ENCODE data around the gene NT5C.
A peak's percentile ranks its signal among the peaks of the same experiment; 100 is the strongest.
"Not testable (repeated sequence)": the region's sequence is repeated elsewhere in the genome, so short reads cannot be mapped to it uniquely, and the experiment has no call there.

Gene NT5C

DNA sequence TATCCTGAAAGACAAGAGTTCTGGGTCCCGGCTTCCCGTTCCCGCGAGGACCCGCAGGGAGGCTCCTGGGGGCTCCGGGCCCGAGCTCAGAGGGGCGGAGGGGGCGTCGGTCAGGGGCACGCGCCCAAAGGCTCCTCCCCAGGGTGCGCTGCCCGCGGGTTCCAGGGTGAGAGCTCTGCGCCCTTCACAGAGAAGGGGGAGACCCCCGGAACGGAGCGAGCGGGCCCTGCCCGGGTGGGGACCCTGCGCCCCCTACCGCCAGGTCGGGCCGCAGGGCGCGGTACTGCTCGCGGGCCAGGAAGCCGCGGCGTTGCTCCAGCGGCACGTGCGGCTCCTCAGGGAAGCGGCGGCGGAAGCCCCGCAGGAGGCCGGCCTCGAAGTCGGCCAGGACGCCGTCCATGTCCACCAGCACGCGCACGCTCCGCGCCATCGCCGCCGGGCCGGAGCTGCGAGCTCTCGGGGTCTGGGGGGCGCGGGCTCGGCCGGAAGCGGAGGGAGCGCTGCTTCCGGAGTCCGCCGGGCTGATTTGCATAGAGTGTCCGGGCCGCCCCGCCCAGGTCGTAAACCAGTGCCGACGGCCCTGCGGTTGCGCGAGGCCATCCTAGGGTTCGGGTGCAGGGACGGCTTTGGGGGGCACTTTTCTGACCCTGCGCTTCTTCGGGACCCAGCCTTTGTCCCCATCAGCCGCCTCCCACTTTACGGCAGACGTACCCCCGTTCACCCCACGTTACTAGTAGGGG is at the start of gene NT5C:
Gene NT5C (minus strand): TSS at position 465 of the 740 bp plus-strand sequence. CDS start 35 bp downstream, at position 430.
- DNase-seq (ENCODE audit: low read depth) = peak; percentile 55

DNA sequence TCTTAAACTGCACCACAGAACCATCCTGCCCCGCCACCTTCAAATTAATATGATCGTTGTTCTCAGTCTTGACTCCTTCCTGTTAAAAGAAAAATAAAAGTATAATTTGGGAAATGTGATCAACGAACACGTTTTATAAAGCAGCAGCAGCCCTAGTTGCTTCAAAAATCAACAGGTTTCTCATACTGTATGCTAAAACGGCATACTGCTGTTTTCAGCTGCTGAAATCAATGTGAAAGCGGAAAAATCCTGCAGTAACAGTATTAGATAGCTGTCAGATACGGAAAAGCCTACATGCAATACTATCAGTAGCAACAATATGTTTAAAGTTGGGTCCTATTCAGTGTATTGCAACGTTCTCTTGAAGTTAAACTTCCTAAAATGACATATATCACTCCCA is 49.6 kb upstream of the NT5C start:
- no peak for DNase-seq (ENCODE audit: low read depth)

DNA sequence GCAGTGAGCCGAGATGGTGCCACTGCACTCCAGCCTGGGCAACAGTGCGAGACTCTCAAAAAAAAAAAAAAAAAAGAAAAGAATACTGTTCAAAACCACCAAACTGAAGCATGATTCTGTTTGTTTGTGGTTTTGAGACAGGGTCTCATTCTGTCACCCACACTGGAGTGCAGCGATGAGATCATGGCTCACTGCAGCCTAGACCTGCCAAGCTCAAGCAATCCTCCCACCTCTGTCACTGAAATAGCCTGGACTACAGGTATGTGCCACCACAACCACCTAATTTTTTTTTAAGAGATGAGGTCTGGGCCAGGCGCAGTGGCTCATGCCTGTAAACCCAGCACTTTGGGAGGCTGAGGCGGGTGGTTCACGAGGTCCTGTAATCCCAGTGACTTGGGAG is 46.9 kb upstream of the NT5C start:
- no peak for DNase-seq (ENCODE audit: low read depth)

DNA sequence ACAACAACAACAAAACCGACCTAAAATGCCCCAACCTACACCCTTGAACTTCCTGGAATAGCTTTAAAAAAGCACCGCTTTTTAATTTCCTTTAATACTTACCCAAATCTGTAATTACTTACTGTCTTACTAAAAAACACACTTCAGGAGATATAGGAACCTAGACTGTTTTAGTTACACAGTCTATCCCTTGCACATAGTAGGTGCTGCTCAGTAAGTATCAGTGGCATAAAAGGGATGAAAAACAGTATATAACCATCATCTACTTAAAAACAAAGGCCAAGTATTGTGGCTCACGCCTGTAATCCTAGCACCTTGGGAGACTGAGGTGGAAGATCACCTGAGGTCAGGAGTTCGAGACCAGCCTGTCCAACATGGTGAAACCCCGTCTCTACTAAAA is 45.1 kb upstream of the NT5C start:
- DNase-seq (ENCODE audit: low read depth) = no peak

DNA sequence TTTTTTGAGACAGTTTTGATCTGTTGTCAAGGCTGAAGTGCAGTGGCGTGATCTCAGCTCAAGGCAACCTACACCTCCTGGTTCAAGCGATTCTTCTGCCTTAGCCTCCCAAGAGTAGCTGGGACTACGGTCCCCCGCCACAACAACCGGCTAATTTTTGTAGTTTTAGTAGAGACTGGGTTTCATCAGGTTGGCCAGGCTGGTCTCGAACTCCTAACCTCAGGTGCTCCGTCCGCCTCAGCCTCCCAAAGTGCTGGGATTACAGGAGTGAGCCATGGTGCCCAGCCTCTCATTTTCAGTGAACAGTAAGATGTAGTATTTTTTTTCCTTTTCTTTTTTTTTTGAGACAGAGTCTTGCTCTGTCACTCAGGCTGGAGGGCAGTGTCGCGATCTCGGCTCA is 43.5 kb upstream of the NT5C start:
- DNase-seq (ENCODE audit: low read depth) = no peak

DNA sequence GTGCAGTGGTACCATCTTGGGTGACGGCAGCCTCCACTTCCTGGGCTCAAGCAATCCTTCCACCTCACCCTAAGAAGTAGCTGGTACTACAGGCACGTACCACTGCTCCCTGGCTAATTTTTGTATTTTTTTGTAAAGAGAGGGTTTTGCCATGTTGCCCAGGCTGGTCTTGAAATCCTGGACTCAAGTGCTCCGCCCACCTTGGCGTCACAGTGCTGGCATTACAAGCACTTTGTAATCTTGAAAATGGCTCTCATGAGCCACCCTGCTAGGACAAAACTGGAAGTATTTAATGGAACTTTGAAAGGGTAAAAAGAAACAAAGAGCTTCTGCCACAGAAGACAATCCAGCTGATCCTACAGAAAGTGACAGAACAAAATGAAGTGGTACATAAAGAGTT is 42.0 kb upstream of the NT5C start:
- DNase-seq (ENCODE audit: low read depth) = no peak

DNA sequence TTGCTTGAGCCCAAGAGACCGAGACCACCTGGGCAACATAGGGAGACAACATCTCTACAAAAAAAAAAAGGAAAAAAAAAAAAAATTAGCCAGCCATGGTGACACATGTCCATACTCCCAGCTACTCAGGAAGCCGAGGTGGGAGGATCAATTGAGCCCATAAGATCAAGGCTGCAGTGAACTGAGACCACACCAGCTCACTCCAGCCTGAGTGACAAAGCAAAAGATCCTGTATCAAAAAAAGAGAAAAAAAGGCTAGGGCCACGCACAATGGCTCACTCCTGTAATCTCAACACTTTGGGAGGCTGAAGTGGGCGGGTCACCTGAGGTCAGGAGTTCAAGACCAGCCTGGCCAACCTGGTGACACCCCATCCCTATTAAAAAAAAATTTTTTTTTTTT is 37.5 kb upstream of the NT5C start:
- no peak for DNase-seq (ENCODE audit: low read depth)

DNA sequence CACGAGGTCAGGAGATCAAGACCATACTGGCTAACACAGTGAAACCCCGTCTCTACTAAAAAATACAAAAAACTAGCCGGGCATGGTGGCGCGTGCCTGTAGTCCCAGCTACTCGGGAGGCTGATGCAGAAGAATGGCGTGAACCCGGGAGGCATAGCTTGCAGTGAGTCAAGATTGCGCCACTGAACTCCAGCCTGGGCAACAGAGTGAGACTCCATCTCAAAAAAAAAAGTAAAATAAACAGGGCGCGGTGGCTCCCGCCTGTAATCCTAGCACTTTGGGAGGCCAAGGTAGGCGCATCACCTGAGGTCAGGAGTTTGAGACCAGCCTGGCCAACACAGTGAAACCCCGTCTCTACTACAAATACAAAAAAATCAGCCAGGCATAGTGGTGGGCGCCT is 33.1 kb upstream of the NT5C start:
- not testable (repeated sequence) for DNase-seq (ENCODE audit: low read depth)

DNA sequence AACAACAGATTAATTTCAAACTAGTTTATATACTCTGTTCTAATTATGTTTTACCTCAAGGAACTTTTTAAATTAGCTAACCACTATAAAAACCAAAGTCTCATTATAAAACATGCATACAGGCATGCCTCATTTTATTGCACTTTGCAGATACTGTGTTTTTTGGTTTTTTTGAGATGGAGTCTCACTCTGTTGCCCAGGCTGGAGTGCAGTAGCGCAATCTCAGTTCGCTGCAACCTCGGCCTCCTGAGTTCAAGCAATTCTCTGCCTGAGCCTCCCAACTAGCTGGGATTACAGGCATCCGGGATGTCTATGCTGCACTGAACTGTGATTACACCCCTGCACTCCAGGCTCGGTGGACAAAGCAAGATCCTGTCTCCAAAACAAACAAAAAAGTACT is 31.5 kb upstream of the NT5C start:
- DNase-seq (ENCODE audit: low read depth) = no peak

DNA sequence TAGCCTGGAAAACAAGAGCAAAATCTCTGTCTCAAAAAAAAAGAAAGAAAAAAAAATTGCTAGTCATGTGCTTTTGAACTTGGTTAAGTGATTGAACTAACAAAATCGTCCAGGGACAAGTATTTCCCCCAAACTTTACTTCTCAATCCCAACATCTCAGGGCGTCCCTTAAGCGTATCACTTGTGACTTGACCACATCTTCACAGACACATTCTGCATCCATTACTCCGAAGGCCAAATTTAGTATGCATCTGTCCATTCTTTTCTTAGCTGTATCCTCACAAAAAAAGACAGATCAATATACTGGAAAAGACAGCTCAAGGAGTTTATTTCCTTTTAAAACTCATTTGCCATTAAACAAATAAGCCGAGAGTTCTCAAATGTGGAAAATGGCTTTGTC is 28.7 kb upstream of the NT5C start:
- no peak for DNase-seq (ENCODE audit: low read depth)

DNA sequence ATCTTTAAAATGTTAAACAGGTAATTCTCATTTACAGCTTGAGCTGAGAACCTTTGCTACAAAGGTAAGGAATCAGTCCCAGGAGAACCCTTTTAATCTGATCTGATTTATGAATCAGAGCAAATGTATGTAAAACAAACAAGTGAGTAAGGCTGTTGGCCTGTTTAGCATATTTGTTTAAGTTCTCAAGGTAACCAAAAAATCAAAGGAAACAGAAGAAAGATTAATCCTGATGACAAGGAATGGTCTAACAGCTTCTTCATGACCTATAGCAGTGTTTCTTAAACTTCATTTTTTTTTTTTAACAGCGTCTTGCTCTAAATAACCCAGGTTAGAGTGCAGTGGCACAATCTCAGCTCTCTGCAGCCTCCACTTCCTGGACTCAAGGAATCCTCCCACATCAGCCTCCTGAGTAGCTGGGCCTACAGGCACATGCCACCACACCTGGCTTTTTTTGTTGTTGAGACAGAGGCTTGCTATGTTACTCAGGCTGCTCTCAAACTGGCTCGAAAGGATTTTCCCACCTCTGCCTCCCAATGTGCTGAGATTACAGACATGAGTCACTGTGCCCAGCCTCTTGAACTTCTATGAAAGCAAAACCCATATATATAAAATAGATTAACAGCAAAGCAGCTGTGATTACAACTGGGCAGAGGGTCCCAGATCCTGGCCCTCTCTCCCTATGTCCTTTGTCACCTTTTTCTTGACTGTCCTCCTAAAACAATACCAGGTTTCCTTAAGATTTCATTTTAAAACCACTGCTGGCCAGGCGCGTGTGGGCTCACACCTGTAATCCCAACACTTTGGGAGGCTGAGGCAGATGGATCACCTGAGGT is 27.9 kb upstream of the NT5C start:
- no peak for DNase-seq (ENCODE audit: low read depth)

DNA sequence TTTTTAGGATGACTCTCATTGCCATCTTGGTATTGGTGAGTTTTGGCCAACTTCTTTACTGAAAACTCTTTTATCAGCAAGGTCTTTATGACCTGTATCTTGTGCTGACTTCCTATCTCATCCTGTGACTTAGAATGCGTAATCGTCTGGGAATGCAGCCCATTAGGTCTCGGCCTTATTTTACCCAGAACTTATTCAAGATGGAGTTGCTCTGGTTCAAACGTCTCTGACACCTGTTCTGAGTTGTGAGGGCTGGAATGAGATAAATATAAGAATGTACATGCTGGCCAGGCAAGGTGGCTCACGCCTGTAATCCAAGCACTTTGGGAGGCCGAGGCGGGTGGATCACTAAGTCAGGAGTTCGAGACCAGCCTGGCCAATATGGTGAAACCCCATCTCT is 26.9 kb upstream of the NT5C start:
- not testable (repeated sequence) for DNase-seq (ENCODE audit: low read depth)

DNA sequence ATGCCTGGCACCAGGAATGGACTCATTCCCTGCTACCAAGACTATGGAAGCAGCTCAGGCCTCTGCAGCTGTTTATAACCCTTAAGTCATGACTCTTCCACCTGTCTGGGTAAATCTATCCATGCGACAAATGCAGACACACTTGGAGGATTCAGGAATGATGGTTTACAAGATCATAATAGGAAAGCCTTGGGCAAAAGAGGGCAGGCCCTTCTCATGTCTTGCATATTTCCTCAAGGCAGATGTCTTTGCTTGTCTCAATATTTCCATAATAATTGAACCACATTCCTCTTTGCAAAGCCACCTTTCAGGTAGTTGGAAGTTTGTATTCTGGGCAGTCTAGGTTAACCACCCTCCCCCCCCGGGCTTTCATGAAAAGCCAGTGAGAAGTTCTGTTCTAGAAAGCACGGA is 23.7 kb upstream of the NT5C start:
- DNase-seq (ENCODE audit: low read depth) = no peak

DNA sequence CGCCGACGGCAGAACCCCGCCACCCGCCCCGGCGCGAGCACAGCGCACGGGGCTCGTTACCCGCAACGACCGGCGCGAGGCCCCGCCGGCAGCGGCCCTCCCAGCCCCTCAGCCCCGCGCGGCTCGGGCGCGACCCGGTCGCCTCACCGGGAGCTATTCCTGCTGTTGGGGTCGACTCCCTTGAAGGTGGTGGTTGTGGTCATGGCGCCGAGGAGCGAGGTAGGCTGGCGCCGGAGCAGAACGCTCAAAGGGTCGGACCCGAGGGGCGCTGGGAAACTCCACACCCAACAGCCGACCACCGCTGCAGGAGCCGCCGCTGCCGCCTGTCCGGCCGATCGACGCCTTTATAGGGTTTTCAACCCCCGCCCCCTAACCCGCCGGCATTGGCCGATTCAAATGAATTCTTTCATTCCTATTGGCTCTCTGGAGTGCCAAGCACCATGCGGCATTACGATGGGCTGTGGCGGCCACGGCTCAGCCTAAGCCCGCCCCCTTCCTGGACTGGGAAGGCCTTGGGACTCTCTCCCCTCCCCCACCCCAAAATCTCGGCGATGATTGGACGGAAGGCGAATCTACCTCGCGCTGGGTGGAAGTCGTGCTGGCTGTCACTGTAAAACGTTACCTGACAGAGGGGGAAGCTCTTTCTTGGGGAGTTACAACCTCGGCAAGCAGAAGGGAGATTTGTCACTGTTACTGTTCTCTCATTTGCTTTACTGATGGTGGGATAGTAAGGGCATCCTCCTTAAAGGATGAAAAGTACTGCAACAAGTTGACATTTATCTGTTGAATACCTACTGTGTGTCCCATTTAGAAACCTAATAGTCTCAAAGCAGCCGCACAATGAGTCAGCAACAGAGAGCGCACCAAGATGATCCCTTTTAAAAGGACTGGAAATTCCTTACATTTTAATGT is 22.9 kb upstream of the NT5C start, which contains the start of gene JPT1:
Gene JPT1 (minus strand): TSS at position 318 of the 912 bp plus-strand sequence. CDS start 115 bp downstream, at position 203.
- DNase-seq (ENCODE audit: low read depth) = peak; percentile 87

DNA sequence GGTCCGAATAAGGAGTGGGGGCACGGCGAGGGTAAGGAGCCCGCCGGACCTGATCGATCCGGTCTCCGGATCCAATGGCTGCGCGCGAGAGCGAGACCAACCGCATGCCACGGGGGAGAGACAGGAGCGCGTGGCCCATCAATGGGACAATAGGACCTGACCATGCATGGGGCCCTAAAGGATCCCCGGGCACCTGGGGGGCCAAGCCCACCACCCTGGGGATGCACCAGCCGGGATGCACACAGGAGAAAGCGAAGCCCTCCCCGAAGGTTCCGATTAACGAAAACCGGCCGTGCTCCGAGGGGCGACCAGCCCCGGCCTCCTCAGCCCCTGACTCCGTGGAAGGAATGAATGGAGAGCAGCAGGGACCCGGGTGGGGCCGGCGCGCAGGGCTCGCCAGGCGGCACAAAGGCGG is 22.2 kb upstream of the NT5C start:
- no peak for DNase-seq (ENCODE audit: low read depth)

DNA sequence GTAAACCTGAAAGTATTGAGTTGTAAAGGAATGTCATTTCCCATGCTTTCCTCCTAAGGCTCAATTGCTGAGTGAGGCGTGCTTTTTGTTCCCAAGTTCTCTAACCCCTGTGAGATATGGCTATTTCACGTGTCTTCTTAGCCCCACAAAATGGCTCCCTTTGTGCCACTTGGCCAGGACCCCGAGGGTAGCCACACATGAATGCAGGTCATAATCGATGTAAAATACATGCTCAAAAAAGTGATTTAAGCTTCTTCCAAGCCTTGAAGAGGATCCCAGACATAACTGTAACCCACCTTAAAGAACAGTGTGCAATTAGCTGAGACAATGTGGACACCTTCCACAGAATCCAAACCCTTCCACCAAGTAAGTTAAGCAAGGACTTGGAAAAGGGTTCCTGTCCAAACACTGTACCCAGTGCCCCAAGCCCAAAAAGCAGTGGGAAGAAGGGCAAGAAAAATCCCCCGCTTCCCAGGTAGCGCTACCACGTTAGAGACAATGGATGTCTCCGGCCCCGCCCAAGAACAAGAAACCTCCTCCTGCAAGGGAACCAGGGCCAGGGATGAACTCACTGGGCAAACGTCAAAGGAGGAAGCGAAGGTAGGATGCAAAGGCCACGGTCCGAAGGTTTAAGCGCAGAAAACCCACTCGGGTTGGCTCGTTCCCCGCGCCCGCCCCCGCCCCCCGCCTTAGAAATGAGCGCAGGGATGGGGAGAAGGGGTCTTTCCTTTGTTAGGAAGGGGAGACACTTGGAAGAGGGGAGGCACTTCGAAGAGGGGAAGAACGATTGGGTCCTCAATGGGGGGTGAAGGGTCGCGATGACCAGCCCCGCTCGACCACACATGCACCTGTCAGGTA is 21.6 kb upstream of the NT5C start:
- no peak for DNase-seq (ENCODE audit: low read depth)

DNA sequence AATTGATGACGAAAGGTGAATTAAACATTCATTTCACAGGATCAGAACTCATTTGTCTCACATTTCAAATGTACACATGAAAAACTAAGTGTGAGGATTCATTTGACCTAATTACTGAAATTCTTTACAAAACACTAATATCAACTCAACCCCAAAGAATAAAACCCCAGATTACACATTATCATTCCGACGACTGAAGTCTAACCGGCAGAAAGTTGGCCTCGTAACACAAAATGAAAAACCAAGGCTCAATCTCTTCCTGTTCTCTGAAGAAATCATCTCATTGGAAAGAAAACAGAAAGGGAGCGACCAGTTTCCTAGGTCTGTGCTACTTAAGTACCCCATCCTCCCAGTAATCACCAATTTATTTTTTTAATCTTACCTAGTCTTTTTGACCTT is 21.0 kb upstream of the NT5C start:
- no peak for DNase-seq (ENCODE audit: low read depth)

DNA sequence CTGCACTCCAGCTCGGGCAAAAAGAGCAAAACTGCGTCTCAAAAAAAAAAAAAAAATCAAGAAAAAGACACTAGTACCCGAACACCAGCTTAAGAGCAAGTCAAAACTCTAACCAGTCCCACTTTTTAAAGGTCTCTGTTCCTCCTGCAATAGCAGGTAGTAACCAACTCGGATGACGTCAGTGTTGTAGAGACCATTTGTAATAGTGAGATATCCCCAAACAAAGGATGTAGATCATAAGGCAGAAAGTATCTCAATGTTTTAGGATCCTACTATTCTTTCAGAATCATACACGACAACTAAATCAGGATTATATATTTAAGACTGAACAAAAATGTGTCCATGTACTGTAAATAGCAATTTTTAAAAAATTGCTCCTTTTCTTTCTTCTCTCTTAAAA is 20.4 kb upstream of the NT5C start:
- DNase-seq (ENCODE audit: low read depth) = no peak

DNA sequence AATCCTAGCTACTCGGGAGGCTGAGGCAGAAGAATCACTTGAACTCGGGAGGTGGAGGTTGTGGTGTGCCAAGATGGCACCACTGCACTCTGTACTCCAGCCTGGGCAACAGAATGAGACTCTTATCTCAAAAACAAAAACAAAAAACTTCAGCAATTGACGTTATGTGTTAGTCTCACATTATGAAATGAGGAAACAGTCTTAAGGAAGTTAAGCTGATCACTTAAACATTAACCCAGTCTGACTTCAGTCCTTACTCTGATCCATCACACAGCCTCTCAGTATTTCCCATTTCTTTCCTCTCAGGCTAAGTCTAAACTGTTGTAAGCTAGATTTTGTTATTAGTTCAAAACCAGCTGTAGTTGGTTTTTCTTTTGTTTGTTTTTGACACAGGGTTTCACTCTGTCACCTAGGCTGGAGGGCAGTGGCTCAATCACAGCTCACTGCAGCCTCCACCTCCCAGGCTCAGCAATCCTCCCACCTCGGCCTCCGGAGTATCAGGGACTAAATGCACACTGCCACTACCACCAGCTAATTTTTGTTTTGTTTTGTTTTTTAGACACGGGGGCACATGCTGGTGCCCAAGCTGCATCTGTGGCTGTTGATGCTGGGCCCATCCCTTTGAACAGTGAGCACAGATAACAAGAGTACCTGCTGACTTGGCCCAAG is 16.5 kb upstream of the NT5C start:
- DNase-seq (ENCODE audit: low read depth) = no peak

DNA sequence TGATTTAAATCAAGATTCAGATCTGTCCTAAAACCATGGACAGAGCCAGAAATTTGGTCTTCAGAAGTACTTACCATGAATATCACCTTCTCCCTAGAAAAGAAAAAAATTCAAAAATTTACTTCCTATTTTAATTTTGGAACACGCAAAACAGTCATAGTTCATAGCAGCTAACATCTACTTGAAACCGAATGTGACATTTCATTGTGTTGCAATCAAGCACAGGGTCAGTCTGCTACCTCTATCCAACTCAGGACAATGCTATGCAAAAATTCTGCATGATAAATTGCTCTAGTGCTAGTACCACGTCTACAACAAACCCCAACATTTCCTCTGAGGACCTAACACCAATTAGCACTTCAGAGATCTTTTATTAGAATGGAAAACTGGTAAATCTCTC is 15.1 kb upstream of the NT5C start:
- no peak for DNase-seq (ENCODE audit: low read depth)
